MV-4-11 (cell line): ENCODE results near the gene PCGF3.
A peak's percentile ranks its signal among the peaks of the same experiment; 100 is the strongest.

ENCODE experiments used
- DNase-seq: peaks from one replicate; lab custom pipeline; 2025; lab: John Stamatoyannopoulos, UW

Gene PCGF3

GRCh38 chr4:784401-785331, 79.0 kb downstream of the PCGF3 start:
- DNase-seq = no peak

- no peak for DNase-seq
Measured at GRCh38 chr4:785332-786073, 79.9 kb downstream of the PCGF3 start.

GRCh38 chr4:786074-786741, 80.6 kb downstream of the PCGF3 start:
- DNase-seq = no peak

GRCh38 chr4:786861-787300, 81.2 kb downstream of the PCGF3 start:
- no peak for DNase-seq

- peak; percentile 43 for DNase-seq
Measured at GRCh38 chr4:787561-787981, 81.9 kb downstream of the PCGF3 start.

- no peak for DNase-seq
Measured at GRCh38 chr4:788006-788635, 82.5 kb downstream of the PCGF3 start.

GRCh38 chr4:788636-789297, 83.1 kb downstream of the PCGF3 start:
- no peak for DNase-seq

- no peak for DNase-seq
Measured at GRCh38 chr4:789571-790465, 84.2 kb downstream of the PCGF3 start.

- DNase-seq = no peak
Measured at GRCh38 chr4:790466-790820, 84.8 kb downstream of the PCGF3 start.

- no peak for DNase-seq
Measured at GRCh38 chr4:791252-791897, 85.7 kb downstream of the PCGF3 start.

- no peak for DNase-seq
Measured at GRCh38 chr4:791898-792625, 86.4 kb downstream of the PCGF3 start.

- no peak for DNase-seq
Measured at GRCh38 chr4:792626-793092, 87.0 kb downstream of the PCGF3 start.

GRCh38 chr4:793093-793861, 87.6 kb downstream of the PCGF3 start:
- no peak for DNase-seq

GRCh38 chr4:793941-794621, 88.4 kb downstream of the PCGF3 start:
- DNase-seq = no peak

GRCh38 chr4:794900-795725, 89.5 kb downstream of the PCGF3 start:
- no peak for DNase-seq

GRCh38 chr4:795726-796119, 90.1 kb downstream of the PCGF3 start:
- no peak for DNase-seq

- DNase-seq = no peak
Measured at GRCh38 chr4:796206-796605, 90.6 kb downstream of the PCGF3 start.
